Trophoblast cell (in vitro differentiated cells and primary cell): ENCODE data around the gene FMNL1.
A peak's percentile ranks its signal among the peaks of the same experiment; 100 is the strongest.

Experiments
- DNase-seq, 2 donors: peaks; one replicate each; pipeline ENCODE4 v3.0.0-alpha.2; 2016
- H2AFZ ChIP-seq: 2 replicates; pipeline ENCODE4 v1.6.1; 2013; ENCODE audit warnings: low read length, moderate library complexity, mild to moderate bottlenecking; ENCODE audit not compliant: insufficient read depth, poor library complexity
- H2AK5ac ChIP-seq: 2 replicates; pipeline ENCODE4 v1.6.1; 2013; ENCODE audit warnings: mild to moderate bottlenecking, low read length
- H2BK120ac ChIP-seq: 2 replicates; pipeline ENCODE4 v1.6.1; 2013; ENCODE audit warnings: low read length, mild to moderate bottlenecking, moderate library complexity; ENCODE audit not compliant: insufficient read depth, poor library complexity
- H2BK12ac ChIP-seq: 2 replicates; pipeline ENCODE4 v1.6.1; 2013; ENCODE audit warnings: mild to moderate bottlenecking, low read length, moderate library complexity
- H2BK5ac ChIP-seq: 2 replicates; pipeline ENCODE4 v1.6.1; 2013; ENCODE audit warnings: low read length, low read depth, moderate library complexity, mild to moderate bottlenecking; ENCODE audit not compliant: poor library complexity
- H3K14ac ChIP-seq: 2 replicates; pipeline ENCODE4 v1.6.1; 2013; ENCODE audit warnings: mild to moderate bottlenecking, low read length
- H3K18ac ChIP-seq: 2 replicates; pipeline ENCODE4 v1.6.1; 2013; ENCODE audit warnings: mild to moderate bottlenecking, low read length
- H3K23ac ChIP-seq: 2 replicates; pipeline ENCODE4 v1.6.1; 2013; ENCODE audit warnings: low read length
- H3K27ac ChIP-seq: 2 replicates; pipeline ENCODE4 v1.5.1; 2013; ENCODE audit warnings: low read depth, mild to moderate bottlenecking, inconsistent platforms, low read length, moderate library complexity
- H3K27me3 ChIP-seq: 2 replicates; pipeline ENCODE4 v1.6.1; 2013; ENCODE audit warnings: inconsistent platforms, mild to moderate bottlenecking, low read length, moderate library complexity; ENCODE audit not compliant: insufficient read depth
- H3K36me3 ChIP-seq, 2 experiments: 1 replicate in 1 of 2; 2 replicates in 1 of 2; pipeline ENCODE4 v1.6.1; 2013; ENCODE audit warnings: low read length in 2 of 2, mild to moderate bottlenecking in 2 of 2, moderate library complexity in 1 of 2; ENCODE audit not compliant: insufficient read depth in 2 of 2, control insufficient read depth in 1 of 2
- H3K4ac ChIP-seq: 2 replicates; pipeline ENCODE4 v1.6.1; 2013; ENCODE audit warnings: low read depth, mild to moderate bottlenecking, low read length, moderate library complexity
- H3K4me1 ChIP-seq, 2 experiments: 1 replicate in 1 of 2; 2 replicates in 1 of 2; pipeline ENCODE4 v1.6.1; 2013; ENCODE audit warnings: low read length in 2 of 2, mild to moderate bottlenecking in 2 of 2, moderate library complexity in 1 of 2; ENCODE audit not compliant: insufficient read depth in 2 of 2, control insufficient read depth in 1 of 2
- H3K4me2 ChIP-seq: 2 replicates; pipeline ENCODE4 v1.6.1; 2013; ENCODE audit warnings: inconsistent platforms, mild to moderate bottlenecking, low read length, moderate library complexity
- H3K4me3 ChIP-seq: 2 replicates; pipeline ENCODE4 v1.5.1; 2013; ENCODE audit warnings: mild to moderate bottlenecking, low read depth, low read length, inconsistent platforms
- H3K79me1 ChIP-seq: one replicate; pipeline ENCODE4 v1.6.1; 2013; ENCODE audit warnings: low read length
- H3K79me2 ChIP-seq: 2 replicates; pipeline ENCODE4 v1.6.1; 2013; ENCODE audit warnings: low read length, mild to moderate bottlenecking; ENCODE audit not compliant: control insufficient read depth, insufficient read depth, poor library complexity
- H3K9ac ChIP-seq: 2 replicates; pipeline ENCODE4 v1.6.1; 2013; ENCODE audit warnings: mild to moderate bottlenecking, low read length
- H3K9me3 ChIP-seq: 2 replicates; pipeline ENCODE4 v1.6.1; 2013; ENCODE audit warnings: low read depth, mild to moderate bottlenecking, control low read depth, inconsistent platforms, low read length; ENCODE audit not compliant: insufficient read depth
- H4K12ac ChIP-seq: 2 replicates; pipeline ENCODE4 v1.6.1; 2013; ENCODE audit warnings: low read depth, mild to moderate bottlenecking, low read length, moderate library complexity
- H4K8ac ChIP-seq: 2 replicates; pipeline ENCODE4 v1.6.1; 2013; ENCODE audit warnings: low read depth, mild to moderate bottlenecking, low read length, moderate library complexity
- H4K91ac ChIP-seq: one replicate; pipeline ENCODE4 v1.6.1; 2013; ENCODE audit warnings: low read depth, mild to moderate bottlenecking, low read length, moderate library complexity
- WGBS: extraction: QIAGEN DNeasy Blood & Tissue Kit; methylation state at CpG from one replicate; pipeline ENCODE4 v1.1.7; 2013; ENCODE audit warnings: missing lambda C conversion rate; ENCODE audit not compliant: insufficient read length, insufficient coverage; ENCODE audit errors: extremely low coverage; 5-methylcytosine and 5-hydroxymethylcytosine counted together

The FMNL1 gene

DNA sequence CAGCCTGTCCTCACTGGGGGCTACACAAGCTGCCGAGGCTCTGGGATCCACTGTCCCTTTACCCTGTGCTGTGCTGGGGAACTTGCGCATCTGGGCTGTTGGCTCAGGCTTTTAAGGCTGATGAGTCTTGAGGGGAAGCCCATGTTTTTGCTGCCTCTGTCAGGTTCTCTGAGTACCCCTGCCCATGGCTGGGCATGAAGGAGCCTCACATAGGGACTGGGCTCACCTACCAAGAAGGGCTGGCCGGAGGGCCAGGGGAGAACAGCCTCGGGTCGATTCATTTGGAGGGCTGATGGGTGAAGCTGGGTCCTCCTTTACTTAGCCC lies 14.6 kb downstream of the FMNL1 start:
- no peak overlapping the region for H3K27ac ChIP-seq
- no peak overlapping the region for H3K4me3 ChIP-seq
- no peaks in the 10 kb centered on the region for H3K79me2 ChIP-seq
- H2BK120ac ChIP-seq = no peak overlapping the region
- no peaks in the 10 kb centered on the region for H3K79me1 ChIP-seq
- H3K27me3 ChIP-seq = peaks cover 5% of the 10 kb centered on the region
- DNase-seq = no peak
- H2AFZ ChIP-seq = no peak overlapping the region
- no peak overlapping the region for H4K91ac ChIP-seq
- H3K23ac ChIP-seq = no peak overlapping the region
- no peak overlapping the region for H3K9ac ChIP-seq
- peaks cover 4% of the 10 kb centered on the region for H3K9me3 ChIP-seq
- no peak overlapping the region for H2BK5ac ChIP-seq
- H3K14ac ChIP-seq = no peak overlapping the region
- H4K12ac ChIP-seq = no peak overlapping the region
- no peak overlapping the region for H4K8ac ChIP-seq
- H3K4me1 ChIP-seq = peaks cover 6 to 7% of the 10 kb centered on the region in 2 experiments
- no peak overlapping the region for H2BK12ac ChIP-seq
- no peak overlapping the region for H3K18ac ChIP-seq
- no peak overlapping the region for H3K4me2 ChIP-seq
- no peak overlapping the region for H3K4ac ChIP-seq
- H2AK5ac ChIP-seq = no peak overlapping the region
- WGBS = no CpG with 5 or more reads among the region's 5 CpGs
- no peaks in the 10 kb centered on the region for H3K36me3 ChIP-seq

DNA sequence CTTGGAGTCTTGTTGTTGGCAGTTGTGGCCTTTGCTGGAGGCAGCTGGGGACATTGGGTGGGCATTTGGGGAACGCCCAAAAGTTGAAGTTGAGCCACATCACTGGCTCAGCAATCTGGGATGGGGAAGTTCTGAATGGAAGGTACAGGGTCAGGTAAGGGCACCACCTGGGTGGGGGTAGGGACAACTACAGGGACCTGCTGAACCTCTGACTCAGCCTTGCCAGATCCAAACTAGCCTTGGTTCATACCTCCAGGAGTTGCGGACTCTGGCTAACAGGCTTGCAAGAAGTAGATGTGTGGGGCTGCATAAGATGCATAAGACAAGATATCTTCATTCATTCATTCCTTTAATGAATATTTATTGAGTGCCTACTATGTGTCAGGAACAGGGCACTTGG lies 16.0 kb downstream of the FMNL1 start:
- Histone ChIP-seq H3K9ac (no peak overlapping the region), H4K12ac (no peak overlapping the region), H2BK120ac (no peak overlapping the region), H3K14ac (no peak overlapping the region), H3K9me3 (peaks cover 4% of the 10 kb centered on the region), H3K79me2 (no peaks in the 10 kb centered on the region), H3K18ac (no peak overlapping the region), H2AFZ (no peak overlapping the region), H3K23ac (no peak overlapping the region), H2BK5ac (no peak overlapping the region), H3K36me3 (no peaks in the 10 kb centered on the region), H3K4me1 (peaks cover 8 to 12% of the 10 kb centered on the region in 2 experiments), H3K27ac (no peak overlapping the region), H2BK12ac (no peak overlapping the region), H3K4ac (no peak overlapping the region), H3K4me2 (no peak overlapping the region), H3K79me1 (no peaks in the 10 kb centered on the region), H3K27me3 (peaks cover 9% of the 10 kb centered on the region), H3K4me3 (no peak overlapping the region), H2AK5ac (no peak overlapping the region), H4K91ac (no peak overlapping the region), H4K8ac (no peak overlapping the region)
- peak; percentile 70 to 73 for DNase-seq
- no CpG with 5 or more reads among the region's 2 CpGs for WGBS

- no CpG with 5 or more reads among the region's 7 CpGs for WGBS
- no peak overlapping the region for H4K12ac ChIP-seq
Measured at GRCh38 chr17:45238155-45238774, 16.6 kb downstream of the FMNL1 start.

GRCh38 chr17:45240905-45241327 lies 19.2 kb downstream of the FMNL1 start:
- no peak overlapping the region for H4K8ac ChIP-seq
- H2BK120ac ChIP-seq = no peak overlapping the region
- H3K36me3 ChIP-seq = no peaks in the 10 kb centered on the region
- no peak overlapping the region for H3K14ac ChIP-seq
- peaks cover 9% of the 10 kb centered on the region for H3K27me3 ChIP-seq
- no CpG with 5 or more reads among the region's 21 CpGs for WGBS
- DNase-seq = peak; percentile 80 to 91
- H3K18ac ChIP-seq = no peak overlapping the region
- H3K23ac ChIP-seq = no peak overlapping the region
- no peak overlapping the region for H3K27ac ChIP-seq
- H3K79me2 ChIP-seq = no peaks in the 10 kb centered on the region
- H2AFZ ChIP-seq = no peak overlapping the region
- peak overlapping the region; percentile 64 for H3K4me2 ChIP-seq
- no peak overlapping the region for H3K4me3 ChIP-seq
- H3K79me1 ChIP-seq = no peaks in the 10 kb centered on the region
- peaks cover 6% of the 10 kb centered on the region for H3K9me3 ChIP-seq
- no peak overlapping the region for H3K9ac ChIP-seq
- H2BK5ac ChIP-seq = no peak overlapping the region
- H2AK5ac ChIP-seq = no peak overlapping the region
- H3K4me1 ChIP-seq = peaks cover 8 to 12% of the 10 kb centered on the region in 2 experiments
- H3K4ac ChIP-seq = no peak overlapping the region
- no peak overlapping the region for H4K91ac ChIP-seq
- H4K12ac ChIP-seq = no peak overlapping the region
- no peak overlapping the region for H2BK12ac ChIP-seq

More at GRCh38 chr17:45238155-45238774, 16.6 kb downstream of the FMNL1 start:
- Histone ChIP-seq H2BK12ac (no peak overlapping the region), H3K79me1 (no peaks in the 10 kb centered on the region), H2AFZ (no peak overlapping the region), H3K36me3 (no peaks in the 10 kb centered on the region), H3K4me2 (no peak overlapping the region), H2BK120ac (no peak overlapping the region), H3K23ac (no peak overlapping the region), H3K18ac (no peak overlapping the region), H3K9ac (no peak overlapping the region), H3K9me3 (peaks cover 4% of the 10 kb centered on the region), H3K4ac (no peak overlapping the region), H3K79me2 (no peaks in the 10 kb centered on the region), H4K91ac (no peak overlapping the region), H4K8ac (no peak overlapping the region), H3K4me1 (peaks cover 8 to 12% of the 10 kb centered on the region in 2 experiments), H3K4me3 (no peak overlapping the region), H3K27me3 (peaks cover 9% of the 10 kb centered on the region), H2BK5ac (no peak overlapping the region), H3K14ac (no peak overlapping the region), H3K27ac (no peak overlapping the region), H2AK5ac (no peak overlapping the region)
- peak; percentile 53 to 59 for DNase-seq
